ENCODE measurements around the gene UQCR10. TPM values are rescaled to one million over a fixed set of nuclear protein-coding genes. Genes with fewer than 3 reads are reported as not detected.

The UQCR10 gene
- total RNA-seq, 4 donors from 2014 or later = 22.4 to 139 (median 47.3) TPM

GRCh38 chr22:29727131-29727523, 40.0 kb upstream of the UQCR10 start:
- Histone ChIP-seq H3K36me3 (no peaks in the 10 kb centered on the region), H3K9me3 (no peaks in the 10 kb centered on the region), H3K4me3 (no peak overlapping the region), H3K4me1 (no peaks in the 10 kb centered on the region), H3K27me3 (peaks cover 7% of the 10 kb centered on the region), H3K27ac (no peak overlapping the region)
- DNase-seq = peak; percentile 21
- TF ChIP-seq CTCF (IDR thresholded peaks at IDR 0.05) (peak in 3 of 5 experiments; percentile 15 to 22 (median 22)), EP300 (IDR thresholded peaks at IDR 0.05; ENCODE audit: low read depth) (no peak)
- 12 to 40% methylated on average over 1 to 7 of the region's 17 CpGs for WGBS, 2 donors (ENCODE audit: low coverage in 1 of 2)
- in situ Hi-C loops (cut with MboI; ENCODE audit: low pct_ligation_motif_present in 1 of 4, low pct_unique_long_range_greater_than_20kb in 1 of 4, low sequenced_read_pairs in 3 of 4) = no loop called here
- intact Hi-C loops (cut with DNase I; ENCODE audit: low total_unique reads) = no loop called here

DNA sequence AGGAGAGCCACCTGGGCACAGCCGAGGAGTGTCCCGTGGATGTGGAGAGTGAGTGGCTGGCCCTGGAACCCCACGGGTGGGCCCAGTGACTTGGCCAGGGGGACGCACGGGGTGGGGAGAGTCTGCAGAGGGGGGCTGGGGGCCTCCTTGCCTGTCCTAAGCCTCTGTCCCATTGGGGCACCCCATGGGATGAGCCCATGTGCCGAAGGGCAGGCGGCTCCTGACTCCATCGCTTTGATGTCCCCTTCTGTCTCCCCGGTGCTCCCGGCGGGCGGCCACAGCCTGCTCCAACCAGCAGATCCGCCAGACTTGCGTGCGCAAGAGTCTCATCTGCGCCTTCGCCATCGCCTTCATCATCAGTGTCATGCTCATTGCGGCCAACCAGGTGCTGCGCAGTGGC, 38.0 kb upstream of the UQCR10 start:
- no peak for DNase-seq
- no peak for TF ChIP-seq POLR2A (IDR thresholded peaks at IDR 0.05)
- TF ChIP-seq CTCF (IDR thresholded peaks at IDR 0.05) = no peak
- TF ChIP-seq EP300 (IDR thresholded peaks at IDR 0.05; ENCODE audit: low read depth) = no peak
- no peak for TF ChIP-seq POLR2AphosphoS5 (IDR thresholded peaks at IDR 0.05)
- peaks cover 0 to 12% (median 4%) of the 10 kb centered on the region in 4 donors for H3K4me1 ChIP-seq
- H3K9me3 ChIP-seq = no peaks in the 10 kb centered on the region
- no peak overlapping the region for H3K4me3 ChIP-seq
- intact Hi-C loops (cut with DNase I; ENCODE audit: low total_unique reads) = no loop called here
- H3K36me3 ChIP-seq = no peaks in the 10 kb centered on the region
- 95% methylated on average over 20 of the region's 20 CpGs; no CpG with 5 or more reads in 1 of the 2 donors for WGBS, 2 donors (ENCODE audit: low coverage in 1 of 2)
- H3K27ac ChIP-seq = no peak overlapping the region
- in situ Hi-C loops (cut with MboI; ENCODE audit: low pct_ligation_motif_present in 1 of 4, low pct_unique_long_range_greater_than_20kb in 1 of 4, low sequenced_read_pairs in 3 of 4) = no loop called here
- no peaks in the 10 kb centered on the region for H3K27me3 ChIP-seq

- Histone ChIP-seq H3K4me1 (peaks cover 0 to 12% (median 4%) of the 10 kb centered on the region in 4 donors), H3K9me3 (no peaks in the 10 kb centered on the region), H3K27ac (no peak overlapping the region), H3K4me3 (no peak overlapping the region), H3K36me3 (no peaks in the 10 kb centered on the region), H3K27me3 (no peaks in the 10 kb centered on the region)
- WGBS, 2 donors (ENCODE audit: low coverage in 1 of 2) = 79 to 88% methylated on average over 10 to 18 of the region's 18 CpGs
- no peak for DNase-seq
- TF ChIP-seq POLR2A (IDR thresholded peaks at IDR 0.05) = no peak
- TF ChIP-seq POLR2AphosphoS5 (IDR thresholded peaks at IDR 0.05) = no peak
- TF ChIP-seq CTCF (IDR thresholded peaks at IDR 0.05) = no peak
- TF ChIP-seq EP300 (IDR thresholded peaks at IDR 0.05; ENCODE audit: low read depth) = no peak
- in situ Hi-C loops (cut with MboI; ENCODE audit: low pct_ligation_motif_present in 1 of 4, low pct_unique_long_range_greater_than_20kb in 1 of 4, low sequenced_read_pairs in 3 of 4) = no loop called here
- intact Hi-C loops (cut with DNase I; ENCODE audit: low total_unique reads) = no loop called here
Observed at GRCh38 chr22:29731058-29731850, 35.9 kb upstream of the UQCR10 start.

DNA sequence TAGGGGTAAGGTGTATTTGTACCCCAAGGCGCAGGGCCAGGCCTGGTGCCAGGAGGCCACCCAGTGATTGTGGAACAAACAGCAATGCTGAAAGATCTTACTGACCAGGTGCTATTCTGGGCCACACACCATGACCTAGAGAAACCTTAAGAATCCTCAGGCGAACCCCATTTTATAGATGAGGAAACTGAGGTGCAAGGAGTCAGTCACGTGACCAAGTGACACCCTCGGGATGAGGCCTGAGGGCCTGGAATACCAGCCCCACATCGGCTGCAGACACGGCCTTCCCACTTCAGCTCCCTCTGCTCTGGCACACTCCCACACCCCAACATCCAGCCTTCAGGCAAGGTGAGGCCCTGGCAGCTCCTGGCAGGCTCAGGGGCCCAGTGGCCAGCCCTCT, 34.3 kb upstream of the UQCR10 start:
- H3K27me3 ChIP-seq = no peaks in the 10 kb centered on the region
- no peak overlapping the region for H3K4me3 ChIP-seq
- H3K27ac ChIP-seq = no peak overlapping the region
- TF ChIP-seq CTCF (IDR thresholded peaks at IDR 0.05) = no peak
- no peak for TF ChIP-seq POLR2AphosphoS5 (IDR thresholded peaks at IDR 0.05)
- TF ChIP-seq EP300 (IDR thresholded peaks at IDR 0.05; ENCODE audit: low read depth) = no peak
- TF ChIP-seq POLR2A (IDR thresholded peaks at IDR 0.05) = no peak
- intact Hi-C loops (cut with DNase I; ENCODE audit: low total_unique reads) (no loop called here), in situ Hi-C loops (cut with MboI; ENCODE audit: low pct_ligation_motif_present in 1 of 4, low pct_unique_long_range_greater_than_20kb in 1 of 4, low sequenced_read_pairs in 3 of 4) (no loop called here)
- WGBS, 2 donors (ENCODE audit: low coverage in 1 of 2) = 84% methylated on average over 6 of the region's 6 CpGs; no CpG with 5 or more reads in 1 of the 2 donors
- no peak for DNase-seq
- H3K4me1 ChIP-seq = peaks cover 0 to 12% (median 4%) of the 10 kb centered on the region in 4 donors
- no peaks in the 10 kb centered on the region for H3K9me3 ChIP-seq
- H3K36me3 ChIP-seq = no peaks in the 10 kb centered on the region

Measured in transverse colon (tissue), 4 donors.